Activated naive CD4-positive, alpha-beta T cell treated with Interleukin-2 at 50 U/mL for 16 hours (primary cell): ENCODE measurements around the gene MOV10L1.

ENCODE experiments used
- DNase-seq: peaks from one replicate; pipeline ENCODE4 v3.0.0-alpha.2; 2020

Gene MOV10L1

DNA sequence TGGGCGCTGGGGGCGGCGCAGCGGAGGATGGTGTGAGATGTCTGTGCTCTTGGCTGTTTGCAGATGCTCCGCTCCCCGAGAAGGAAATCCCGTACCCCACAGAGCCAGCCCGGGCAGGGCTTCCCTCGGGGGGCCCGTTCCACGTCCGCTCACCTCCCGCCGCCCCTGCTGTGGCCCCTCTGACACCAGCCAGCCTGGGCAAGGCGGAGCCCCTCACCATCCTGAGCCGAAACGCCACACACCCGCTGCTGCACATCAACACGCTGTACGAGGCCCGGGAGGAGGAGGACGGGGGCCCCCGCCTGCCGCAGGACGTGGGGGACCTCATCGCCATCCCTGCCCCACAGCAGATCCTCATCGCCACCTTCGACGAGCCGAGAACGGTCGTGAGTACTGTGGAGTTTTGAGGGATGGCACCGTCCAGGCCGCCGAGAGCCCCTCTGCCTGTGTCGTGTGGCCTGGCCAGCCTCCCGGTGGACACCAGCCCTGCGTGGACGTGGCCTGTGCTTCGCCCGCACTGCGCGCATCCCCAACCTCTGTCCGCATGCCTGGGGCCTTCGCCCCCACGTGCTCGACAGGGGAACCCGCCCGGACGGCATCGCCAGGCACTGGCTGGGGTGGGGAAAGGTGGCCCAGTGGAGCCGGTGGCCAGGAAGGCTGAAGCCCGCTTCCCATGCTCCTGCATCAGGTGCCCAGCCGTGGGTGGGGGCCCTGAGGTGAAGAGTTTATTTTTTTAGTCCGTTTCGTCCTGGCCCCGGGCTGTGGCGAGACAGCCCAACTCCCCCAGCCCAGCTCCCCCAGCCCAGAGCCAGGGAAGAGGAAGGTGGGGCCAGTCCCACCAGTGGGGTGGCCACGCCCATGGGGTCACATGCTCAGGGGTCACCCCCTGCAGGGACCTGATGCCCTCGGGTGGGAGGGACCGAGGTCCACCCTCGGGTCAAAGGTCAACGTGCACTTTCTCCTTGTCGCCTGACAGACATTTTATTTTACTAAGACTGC lies 89.4 kb downstream of the MOV10L1 start:
- no peak for DNase-seq

DNA sequence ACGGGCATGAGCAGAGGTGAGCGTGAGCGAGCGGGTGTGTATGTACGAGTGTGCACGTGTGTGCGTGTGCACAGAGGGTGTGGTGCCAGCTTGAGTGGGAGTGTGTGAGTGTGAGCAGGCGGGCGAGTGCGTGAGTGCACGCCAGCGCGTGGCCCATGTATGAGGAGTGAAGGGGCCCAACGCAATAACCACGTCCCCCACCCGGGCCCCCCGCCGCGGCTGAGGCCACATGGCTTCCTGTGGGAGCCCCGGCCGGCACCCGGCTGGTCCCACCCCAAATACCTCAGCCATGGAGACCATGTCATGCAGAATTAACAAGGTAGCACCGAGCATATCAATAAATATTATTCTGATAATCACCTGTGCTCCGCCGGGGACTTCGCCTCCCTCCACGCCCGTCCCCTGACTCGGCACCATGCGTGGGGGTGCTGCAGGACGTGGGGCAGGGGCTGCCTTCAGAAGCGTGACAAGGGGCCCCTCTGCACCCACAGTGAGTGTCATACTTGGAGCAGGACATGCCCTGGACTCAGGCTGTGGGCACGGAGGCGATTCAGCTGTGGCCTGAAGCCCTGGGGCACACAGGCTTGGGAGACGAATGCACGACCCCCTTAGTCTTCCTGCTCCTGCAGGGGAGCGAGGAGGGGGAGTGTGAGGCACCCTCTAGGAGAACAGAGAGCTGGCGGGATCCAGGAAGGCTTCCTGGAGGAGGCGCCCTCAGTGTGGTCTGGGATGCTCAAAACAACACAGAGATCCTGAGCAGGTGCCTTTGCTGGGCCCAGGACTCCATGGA lies 90.3 kb downstream of the MOV10L1 start:
- no peak for DNase-seq

- no peak for DNase-seq
Observed at GRCh38 chr22:50180727-50181521, 91.1 kb downstream of the MOV10L1 start.

GRCh38 chr22:50182176-50183081 lies 92.6 kb downstream of the MOV10L1 start:
- no peak for DNase-seq

- no peak for DNase-seq
Observed at GRCh38 chr22:50183141-50183971, 93.5 kb downstream of the MOV10L1 start.

DNA sequence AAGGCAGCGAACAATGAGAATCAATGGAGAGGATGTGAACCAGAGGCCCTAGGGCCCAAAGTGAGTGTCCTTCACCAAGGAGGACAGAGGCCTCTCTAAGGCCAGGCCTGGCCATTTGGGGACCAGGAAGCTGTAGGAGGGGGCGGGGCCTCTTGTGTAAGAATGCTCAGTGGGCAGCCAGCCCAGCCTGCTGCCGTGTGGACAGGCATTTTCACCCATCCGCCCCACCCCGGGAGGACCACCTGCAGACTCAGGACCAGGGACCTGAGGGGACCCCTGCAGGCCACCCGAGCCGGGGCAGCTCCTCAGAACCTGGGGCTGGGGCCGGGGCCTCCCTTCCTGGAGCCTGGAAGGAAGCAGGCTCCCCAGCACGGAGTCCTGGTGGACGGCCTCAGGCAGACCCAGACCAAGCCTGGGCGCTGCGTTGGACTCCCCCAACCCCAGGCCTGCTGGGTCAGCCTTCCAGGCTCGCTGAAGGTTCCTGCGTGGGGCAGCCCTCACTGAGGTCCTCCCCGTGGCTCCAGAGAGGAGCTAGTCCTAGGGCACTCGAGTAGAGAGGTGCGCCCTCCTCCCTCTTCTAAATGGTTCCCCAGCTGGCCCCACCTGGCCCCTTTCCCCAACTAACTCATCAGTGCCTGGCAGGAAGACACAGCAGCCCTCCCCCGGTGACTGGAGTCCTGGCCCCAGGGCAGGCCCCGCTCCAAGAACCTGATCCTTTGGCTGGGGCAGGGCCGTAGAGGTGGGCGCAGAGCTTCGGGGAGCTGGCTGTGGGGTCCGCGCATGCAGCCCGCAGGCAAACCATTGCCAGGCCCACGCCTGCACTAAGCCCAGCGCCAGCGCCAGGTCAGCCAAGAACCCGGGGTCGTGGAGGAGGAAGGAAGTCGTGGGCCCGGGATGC lies 94.4 kb downstream of the MOV10L1 start:
- DNase-seq, result no peak

DNA sequence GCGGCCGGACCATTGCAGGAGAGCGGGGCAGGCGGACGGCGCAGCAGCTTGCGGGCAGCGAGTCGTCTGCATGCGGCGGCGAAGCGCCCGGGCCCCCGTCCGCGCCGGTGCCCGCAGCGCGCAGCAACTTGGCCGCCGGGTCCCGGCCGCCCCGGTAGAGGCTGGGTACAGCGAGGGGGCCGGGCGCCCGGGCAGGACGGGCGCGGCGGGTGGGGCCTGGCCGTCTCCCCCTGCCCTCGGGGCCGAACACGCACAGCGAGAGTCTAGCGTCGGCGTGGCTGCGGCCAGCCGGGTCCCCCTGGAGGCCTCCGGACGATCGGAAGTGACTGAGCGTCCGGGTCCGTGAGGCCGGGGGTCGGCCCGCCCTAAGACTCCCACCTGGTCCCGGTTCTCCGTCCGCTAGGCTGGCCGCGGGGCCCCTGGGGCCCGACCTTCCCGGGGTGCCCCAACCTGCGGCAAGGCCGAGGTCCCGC lies 95.1 kb downstream of the MOV10L1 start:
- DNase-seq, result no peak

DNA sequence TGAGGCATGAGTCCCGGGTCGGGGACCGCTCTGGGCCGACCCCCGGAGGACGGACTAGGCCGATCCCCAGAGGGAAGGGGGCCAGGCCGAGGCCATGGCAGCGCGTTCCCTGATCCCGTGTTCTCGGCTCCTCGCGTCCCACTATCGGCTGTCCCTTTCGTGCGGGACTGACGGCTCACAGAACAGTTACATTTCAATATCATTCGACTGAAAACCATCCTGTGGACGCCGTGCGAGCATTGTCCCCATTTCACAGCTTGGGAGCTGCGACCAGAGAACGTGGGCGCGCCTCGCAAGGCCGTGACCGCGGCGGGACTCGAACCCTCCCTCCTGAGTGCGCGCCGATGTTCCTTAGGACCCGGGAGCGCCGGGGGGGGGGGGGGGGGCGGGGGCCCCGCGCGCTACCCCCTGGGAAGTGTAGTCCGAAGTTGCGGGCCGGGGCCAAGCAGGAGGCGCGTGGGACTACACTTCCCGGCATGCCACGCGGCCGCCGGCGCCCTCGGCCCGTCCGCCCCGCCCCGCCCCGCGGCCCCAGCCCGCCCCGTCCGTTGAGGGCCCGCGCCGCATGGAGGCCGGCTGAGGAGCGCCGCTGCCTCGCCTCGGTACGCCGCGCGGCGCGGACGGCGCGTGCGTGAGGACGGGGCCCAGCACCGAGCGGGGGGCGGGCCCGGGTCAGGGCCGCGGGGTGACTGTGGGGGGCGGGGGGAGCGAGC lies 95.7 kb downstream of the MOV10L1 start, which contains the start of gene TRABD:
Gene TRABD, plus strand, starts transcription at position 539 of the 713 bp plus-strand sequence. CDS start 7,148 bp downstream, outside the sequence.
- peak; percentile 89 for DNase-seq

GRCh38 chr22:50186181-50186714 lies 96.4 kb downstream of the MOV10L1 start:
- DNase-seq, result no peak

DNA sequence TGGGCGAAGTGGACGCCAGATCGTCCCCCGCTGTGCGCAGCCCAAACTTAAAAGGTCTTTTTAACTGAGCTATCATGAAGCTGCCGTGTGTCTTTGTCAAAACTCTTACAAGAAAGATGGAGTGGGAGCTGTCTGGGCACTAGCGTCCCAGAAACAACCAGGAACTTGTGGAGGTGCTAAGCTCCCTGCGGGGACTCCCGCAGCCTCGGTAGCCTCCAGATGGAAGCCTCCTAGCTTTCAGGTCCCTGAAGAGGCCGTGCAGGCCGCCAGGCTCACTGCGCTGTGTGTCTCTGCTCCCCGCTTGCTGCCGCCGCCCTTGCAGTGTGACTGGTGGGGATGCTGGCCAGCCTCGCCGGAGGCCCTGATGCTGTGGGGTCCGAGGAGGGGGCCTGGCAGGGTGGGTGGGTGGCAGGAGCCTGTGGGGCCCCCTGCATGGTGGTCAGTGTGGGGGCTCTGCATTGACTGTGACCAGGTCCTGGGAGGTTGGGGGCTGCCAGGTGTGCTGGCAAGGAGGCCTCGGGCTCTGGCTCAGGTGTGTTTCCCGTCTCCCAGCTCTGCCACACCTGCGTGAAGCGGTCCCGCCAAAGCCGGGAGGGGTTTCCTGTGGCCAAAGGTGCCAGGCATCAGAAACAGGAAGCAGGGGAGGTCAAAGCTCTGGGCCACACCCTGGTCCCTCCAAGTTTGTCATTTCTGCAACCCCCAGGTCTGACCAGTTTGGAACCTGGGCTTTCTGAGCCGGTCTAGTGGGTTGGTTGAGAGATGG lies 97.1 kb downstream of the MOV10L1 start:
- DNase-seq, result peak; percentile 28

DNA sequence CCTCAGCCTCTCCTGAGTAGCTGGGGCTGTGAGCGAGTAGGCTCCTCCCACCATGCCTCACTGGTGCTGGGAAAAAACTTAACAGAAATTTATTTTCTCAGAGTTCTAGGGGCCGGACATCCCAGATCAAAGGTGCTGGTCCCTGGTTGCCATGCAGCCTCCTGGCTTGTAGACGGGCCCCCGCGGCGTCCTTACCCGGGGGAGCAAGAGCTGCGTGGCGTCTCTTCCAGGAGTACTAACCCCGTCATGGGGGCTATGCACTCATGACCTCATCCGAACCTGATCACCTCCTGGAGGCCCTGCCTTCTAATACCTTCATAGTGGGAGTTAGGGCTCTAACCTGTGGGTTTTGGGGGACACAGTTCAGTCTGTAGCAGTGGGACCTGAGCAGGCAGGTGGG lies 98.5 kb downstream of the MOV10L1 start:
- no peak for DNase-seq

DNA sequence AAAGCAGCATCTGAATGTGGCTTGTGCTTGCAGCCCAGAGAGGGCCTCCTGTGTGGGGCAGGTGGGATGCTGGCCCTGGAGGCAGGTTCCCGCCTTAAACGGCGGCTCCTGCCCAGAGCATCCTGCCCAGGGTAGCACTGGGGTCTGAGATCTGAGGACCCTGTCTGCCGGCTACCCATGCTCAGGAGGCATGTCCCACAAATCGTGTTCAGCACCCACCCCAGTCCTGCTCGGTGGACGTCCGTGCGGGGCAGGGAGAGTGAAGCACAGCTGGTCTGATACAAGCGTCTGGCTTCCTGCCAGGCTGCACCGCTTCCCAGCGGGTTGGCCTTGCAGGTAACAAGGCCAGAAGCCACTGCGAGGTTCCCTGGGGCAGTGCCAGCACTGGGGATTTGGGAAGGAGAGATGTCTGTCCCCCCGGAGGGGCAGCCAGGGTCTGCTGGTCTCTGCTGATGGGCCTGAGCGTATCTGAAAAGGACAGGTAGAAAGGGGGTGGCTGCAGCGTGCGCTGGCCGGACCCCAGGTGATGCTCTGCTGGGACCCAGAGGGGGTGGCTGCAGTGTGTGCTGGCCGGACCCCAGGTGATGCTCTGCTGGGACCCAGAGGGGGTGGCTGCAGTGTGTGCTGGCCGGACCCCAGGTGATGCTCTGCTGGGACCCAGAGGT lies 99.5 kb downstream of the MOV10L1 start:
- no peak for DNase-seq

GRCh38 chr22:50189849-50190181 lies 100.0 kb downstream of the MOV10L1 start:
- no peak for DNase-seq

DNA sequence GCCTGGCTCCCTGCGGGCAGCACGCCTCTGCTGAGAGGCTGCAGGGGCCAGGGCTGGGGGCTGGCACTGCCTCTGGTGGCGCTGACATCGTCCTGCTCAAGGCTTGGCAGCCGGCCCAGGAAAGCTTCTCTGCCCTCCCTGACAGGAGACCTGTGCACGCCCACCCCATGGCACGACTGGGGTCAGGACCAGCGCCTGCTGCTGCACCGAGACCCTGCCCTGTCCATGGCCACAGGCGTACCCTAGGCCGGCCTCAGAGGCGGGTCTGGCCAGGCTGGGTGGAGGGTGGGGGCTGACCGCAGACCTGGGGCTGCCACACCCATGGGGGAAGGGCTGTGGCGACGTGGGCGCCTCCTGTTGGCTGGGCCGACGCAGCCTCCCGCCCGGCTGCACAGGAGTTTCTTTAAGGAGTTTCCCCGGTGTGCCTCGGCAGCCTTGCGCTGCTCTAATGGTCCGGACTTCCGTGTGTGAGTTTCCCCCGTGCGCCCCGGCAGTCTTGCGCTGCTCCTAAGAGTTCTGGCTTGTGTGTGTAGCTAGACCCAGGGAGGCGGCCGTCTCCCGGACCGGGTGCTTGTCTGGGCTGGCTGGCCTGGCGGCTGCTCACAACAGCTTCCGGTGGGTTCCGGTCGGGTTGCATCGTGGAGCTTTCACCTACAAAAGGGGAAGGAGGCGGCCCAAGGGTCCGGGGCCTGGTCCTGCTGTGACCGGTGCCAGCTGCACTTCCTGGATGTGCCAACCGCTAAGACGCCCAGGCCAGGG lies 100.6 kb downstream of the MOV10L1 start:
- peak; percentile 77 for DNase-seq

DNA sequence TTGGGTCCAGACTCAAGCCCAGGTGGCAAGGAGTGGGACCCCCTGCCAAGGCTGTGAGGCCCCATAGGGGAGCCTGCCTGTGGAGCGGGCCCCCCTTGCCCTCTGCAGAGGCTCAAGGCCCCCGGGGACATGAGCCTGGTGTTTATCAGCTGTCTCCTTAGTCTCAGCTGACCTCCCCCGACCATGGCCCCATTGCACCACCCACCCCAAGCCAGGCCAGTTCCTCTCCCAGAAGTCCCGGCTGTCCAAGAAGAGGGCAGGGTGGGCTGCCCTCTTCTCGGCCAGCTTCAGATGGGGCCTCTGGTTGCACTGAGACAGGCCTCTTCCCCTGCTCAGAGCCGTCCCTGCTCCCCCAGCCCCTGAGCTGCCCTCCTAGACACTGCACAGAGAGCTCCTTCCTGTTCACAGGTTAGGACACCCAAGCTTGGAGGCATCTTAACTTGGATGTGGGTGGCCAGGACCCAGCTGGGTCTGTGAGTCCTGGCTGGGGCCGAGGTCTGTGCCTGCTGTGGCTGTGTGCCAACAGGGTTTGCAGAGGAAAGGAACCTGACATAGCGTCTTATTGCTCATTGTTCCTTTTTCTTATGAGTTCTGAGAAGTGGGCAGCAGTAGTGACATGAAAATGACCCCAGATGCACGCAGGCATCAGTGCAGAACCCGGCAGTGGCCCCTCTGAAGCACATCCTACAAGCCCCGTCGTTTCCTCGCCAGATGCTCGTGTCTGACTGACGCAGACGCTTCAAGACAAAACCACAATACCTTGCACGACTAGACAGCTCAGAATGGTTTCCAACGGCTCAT lies 101.3 kb downstream of the MOV10L1 start:
- DNase-seq, result peak; percentile 76
